Left forelimb (tissue), 1 donor: ENCODE measurements around the gene IRF8.

Source experiments
- DNase-seq: peaks from one replicate; pipeline ENCODE4 v3.0.0-alpha.2; 2018; ENCODE audit warnings: low spot score

The IRF8 gene

GRCh38 chr16:85958731-85959130 is 59.8 kb downstream of the IRF8 start:
- DNase-seq = no peak

GRCh38 chr16:85959686-85960085 is 60.7 kb downstream of the IRF8 start:
- no peak for DNase-seq

- DNase-seq = no peak
These were observed 61.6 kb downstream of the IRF8 start for GRCh38 chr16:85960486-85961046.

GRCh38 chr16:85961988-85962915 is 63.3 kb downstream of the IRF8 start:
- no peak for DNase-seq

- peak; percentile 72 for DNase-seq
These were observed 64.9 kb downstream of the IRF8 start for GRCh38 chr16:85963753-85964285.

- DNase-seq = no peak
These were observed 66.2 kb downstream of the IRF8 start for GRCh38 chr16:85965125-85965524.

GRCh38 chr16:85967111-85967510 is 68.1 kb downstream of the IRF8 start:
- DNase-seq = no peak

- no peak for DNase-seq
These were observed 69.3 kb downstream of the IRF8 start for GRCh38 chr16:85968041-85968920.

- DNase-seq = no peak
These were observed 70.2 kb downstream of the IRF8 start for GRCh38 chr16:85969159-85969558.

- DNase-seq = no peak
These were observed 70.6 kb downstream of the IRF8 start for GRCh38 chr16:85969591-85969990.

GRCh38 chr16:85970016-85970733 is 71.2 kb downstream of the IRF8 start:
- DNase-seq = no peak

- no peak for DNase-seq
These were observed 71.8 kb downstream of the IRF8 start for GRCh38 chr16:85970738-85971137.
